Testis (tissue), 2 donors: ENCODE measurements around the gene RNF223.

Experiments used
- CTCF ChIP-seq, 3 experiments: fragments of 450-650 bp in 2 of 3; fragments of 200-600 bp in 1 of 3; sonication (generic) in 1 of 3; IDR thresholded peaks; one replicate each; pipeline ENCODE4 v1.5.1; 2016 to 2019; ENCODE audit warnings: antibody characterized with exemption in 3 of 3, mild to moderate bottlenecking in 2 of 3, moderate library complexity in 1 of 3
- POLR2A ChIP-seq: fragments of 450-650 bp; IDR thresholded peaks from one replicate; pipeline ENCODE4 v1.6.1; 2017; ENCODE audit warnings: antibody characterized with exemption, mild to moderate bottlenecking, moderate library complexity

- TF ChIP-seq POLR2A (no peak), CTCF (IDR thresholded peaks at IDR 0.05) (no peak)
Measured at GRCh38 chr1:1025730-1026129, 48.4 kb downstream of the RNF223 start.
